CD4-positive, alpha-beta T cell treated with Interleukin-4 for 4 hours (primary cell): ENCODE results near the gene AHNAK2.

Experiments
- DNase-seq: peaks from one replicate; pipeline ENCODE4 v3.0.0-alpha.2; 2020

Gene AHNAK2

GRCh38 chr14:104936361-104937155 lies 41.6 kb downstream of the AHNAK2 start:
- no peak for DNase-seq

- no peak for DNase-seq
These were observed 42.2 kb downstream of the AHNAK2 start for GRCh38 chr14:104935955-104936354.

GRCh38 chr14:104935026-104935650 lies 43.0 kb downstream of the AHNAK2 start:
- no peak for DNase-seq

DNA sequence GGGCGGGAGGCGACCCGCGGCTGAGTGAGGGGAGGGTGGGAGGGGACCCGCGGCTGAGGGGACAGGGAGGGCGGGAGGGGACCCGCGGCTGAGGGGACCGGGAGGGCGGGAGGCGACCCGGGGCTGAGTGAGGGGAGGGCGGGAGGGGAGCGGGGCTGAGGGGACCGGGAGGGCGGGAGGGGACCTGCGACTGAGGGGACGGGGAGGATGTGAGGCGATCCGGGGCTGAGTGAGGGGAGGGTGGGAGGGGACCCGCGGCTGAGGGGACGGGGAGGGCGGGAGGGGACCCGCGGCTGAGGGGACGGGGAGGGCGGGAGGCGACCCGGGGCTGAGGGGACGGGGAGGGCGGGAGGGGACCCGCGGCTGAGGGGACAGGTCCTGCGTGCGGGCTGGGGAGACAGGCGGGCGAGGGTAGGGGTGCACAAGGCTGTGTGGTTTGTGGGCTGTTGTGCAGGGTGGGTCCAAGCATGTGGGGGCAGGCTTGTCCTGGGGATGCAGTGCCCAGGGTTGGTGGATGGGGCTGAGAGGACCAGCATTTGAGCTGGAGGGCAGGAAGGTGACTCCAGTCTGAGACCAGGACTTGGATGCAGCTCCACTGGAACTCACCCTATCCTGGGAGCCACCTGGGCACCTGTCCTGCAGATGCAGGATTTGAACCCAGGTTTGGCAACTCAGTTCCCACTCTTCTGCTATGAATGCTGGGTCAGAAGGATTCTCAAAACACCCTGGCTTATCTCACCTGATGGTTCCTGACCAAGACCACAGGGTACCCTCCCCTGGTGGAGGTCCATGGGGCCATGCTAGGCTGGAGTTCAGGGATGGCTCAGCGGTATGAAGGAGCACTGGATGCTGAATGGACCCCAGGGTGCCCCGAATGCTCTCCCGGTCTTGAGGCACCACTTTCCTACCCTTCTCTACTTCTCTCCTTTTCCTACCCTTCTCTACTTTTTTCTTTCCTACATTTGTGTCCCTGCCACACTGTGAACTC lies 44.1 kb downstream of the AHNAK2 start:
- no peak for DNase-seq

- peak; percentile 70 for DNase-seq
These were observed 45.2 kb downstream of the AHNAK2 start for GRCh38 chr14:104932676-104933631.

DNA sequence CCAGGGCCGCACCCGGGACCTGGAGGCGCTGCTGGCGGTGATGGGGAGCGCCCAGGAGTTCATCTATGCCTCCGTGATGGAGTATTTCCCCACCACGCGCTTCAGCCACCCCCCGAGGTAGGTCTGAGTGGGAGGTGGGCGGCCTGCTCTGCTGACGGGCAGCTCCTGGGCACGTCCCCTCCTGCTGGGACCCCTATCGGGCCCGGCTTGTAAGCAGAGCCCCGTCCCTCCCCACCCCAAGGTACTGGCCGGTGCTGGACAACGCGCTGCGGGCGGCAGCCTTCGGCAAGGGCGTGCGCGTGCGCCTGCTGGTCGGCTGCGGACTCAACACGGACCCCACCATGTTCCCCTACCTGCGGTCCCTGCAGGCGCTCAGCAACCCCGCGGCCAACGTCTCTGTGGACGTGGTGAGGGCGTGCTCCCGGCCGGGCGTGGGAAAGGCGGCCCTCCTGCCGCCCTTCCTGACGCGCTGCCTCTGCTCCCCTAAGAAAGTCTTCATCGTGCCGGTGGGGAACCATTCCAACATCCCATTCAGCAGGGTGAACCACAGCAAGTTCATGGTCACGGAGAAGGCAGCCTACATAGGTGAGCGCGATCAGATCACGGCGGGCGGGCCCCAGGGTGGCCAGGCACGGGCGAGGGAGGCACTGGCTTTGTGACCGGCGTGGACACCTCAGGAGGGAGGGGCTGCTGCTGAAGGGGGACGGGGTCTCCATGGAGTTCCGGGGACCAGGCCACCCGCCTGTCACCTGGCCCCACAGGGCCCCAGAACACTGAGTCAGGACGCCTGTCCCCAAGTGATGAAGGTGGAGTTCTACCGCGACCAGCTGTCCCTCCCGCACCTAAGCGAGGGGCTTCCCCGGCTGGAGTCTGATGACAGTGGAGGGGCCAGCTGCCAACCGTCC lies 46.2 kb downstream of the AHNAK2 start:
- no peak for DNase-seq

GRCh38 chr14:104931304-104931770 lies 46.8 kb downstream of the AHNAK2 start:
- DNase-seq, result no peak

DNA sequence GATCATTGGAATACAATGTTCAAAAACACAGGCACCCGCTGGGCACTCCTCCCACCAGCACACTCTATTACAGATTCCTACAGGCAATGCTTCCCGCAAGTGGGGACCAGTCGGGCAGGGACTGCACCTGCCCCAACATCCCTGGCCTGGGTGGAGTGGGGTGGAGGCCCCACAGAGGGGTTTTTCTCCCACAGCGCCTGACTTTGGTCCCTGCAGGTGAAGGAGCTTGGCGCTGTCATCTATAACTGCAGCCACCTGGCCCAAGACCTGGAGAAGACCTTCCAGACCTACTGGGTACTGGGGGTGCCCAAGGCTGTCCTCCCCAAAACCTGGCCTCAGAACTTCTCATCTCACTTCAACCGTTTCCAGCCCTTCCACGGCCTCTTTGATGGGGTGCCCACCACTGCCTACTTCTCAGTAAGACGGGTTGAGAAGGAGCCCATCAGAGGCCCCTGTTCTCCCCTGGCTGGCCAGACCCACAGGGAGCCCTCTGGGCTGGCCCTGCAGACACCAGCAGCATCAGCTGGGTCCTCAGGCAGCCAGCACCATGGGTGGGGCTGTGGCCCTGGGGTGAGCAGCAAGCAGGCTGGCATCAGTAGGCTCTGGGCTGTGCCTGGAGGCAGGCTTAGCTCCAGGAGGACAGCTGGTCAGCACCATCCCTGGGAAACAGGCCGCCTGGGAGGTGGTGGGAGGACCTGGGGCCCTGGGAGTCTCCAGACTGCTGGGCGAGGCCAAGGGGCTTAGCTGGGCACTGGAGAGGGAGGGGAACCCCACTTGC lies 47.5 kb downstream of the AHNAK2 start:
- no peak for DNase-seq

DNA sequence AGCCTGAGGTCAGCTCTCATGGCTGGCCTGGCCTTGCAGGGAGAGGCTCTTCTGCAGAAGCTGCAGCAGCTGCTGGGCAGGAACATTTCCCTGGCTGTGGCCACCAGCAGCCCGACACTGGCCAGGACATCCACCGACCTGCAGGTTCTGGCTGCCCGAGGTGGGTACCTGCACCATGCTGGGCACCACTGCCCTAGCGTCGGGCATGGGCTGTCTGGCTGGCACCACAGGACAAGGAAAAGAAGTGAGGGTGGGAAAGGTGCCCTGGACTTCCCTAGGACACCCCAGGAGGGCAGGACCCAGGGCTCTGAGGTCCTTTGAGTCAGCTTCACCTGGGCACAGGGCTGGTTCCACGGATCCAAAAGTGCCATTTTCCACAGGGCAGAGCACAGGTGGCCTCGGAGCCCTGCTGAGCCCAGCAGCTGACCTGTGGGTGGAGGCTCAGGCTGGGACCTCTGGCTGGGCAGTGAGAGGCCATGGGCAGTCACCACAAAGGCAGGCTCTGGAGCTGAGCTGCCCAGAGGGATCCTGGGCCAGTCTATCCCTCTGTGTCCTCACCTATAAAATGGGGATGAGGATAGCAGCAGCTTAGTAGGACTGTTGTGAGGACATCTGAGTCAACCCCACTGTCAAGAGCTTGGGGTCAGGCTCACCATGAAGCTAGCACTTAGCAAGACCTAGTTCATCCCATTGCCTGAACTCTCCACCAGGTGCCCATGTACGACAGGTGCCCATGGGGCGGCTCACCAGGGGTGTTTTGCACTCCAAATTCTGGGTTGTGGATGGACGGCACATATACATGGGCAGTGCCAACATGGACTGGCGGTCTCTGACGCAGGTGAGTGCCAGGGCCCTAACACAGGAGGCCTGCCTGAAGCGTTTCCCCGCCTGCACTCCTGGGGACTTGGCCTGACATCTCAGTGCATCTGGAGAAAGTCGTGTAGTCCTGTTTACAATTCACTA lies 48.6 kb downstream of the AHNAK2 start:
- DNase-seq, result no peak

- DNase-seq, result no peak
These were observed 49.6 kb downstream of the AHNAK2 start for GRCh38 chr14:104928391-104929133.

DNA sequence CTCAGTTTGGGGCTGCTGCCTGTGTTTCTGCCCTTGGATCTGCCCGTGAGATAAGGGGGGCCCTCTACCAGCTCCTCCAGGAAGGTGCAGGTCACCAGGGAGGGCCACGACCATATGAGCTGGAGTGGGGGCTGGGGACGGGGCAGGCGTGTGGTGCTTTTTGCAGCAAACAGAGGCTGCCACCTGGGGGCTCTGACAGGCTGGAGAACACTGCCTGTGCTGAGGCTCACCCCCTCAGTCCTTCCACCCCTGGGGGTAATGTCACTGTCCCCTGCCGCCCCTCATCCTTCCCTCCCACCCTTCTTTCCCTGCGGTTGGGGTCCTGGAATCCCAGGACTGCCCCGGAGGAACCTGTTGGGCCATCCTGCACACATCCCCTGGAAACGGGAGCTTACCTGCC lies 50.3 kb downstream of the AHNAK2 start:
- no peak for DNase-seq

GRCh38 chr14:104927432-104927816 lies 50.8 kb downstream of the AHNAK2 start:
- no peak for DNase-seq

DNA sequence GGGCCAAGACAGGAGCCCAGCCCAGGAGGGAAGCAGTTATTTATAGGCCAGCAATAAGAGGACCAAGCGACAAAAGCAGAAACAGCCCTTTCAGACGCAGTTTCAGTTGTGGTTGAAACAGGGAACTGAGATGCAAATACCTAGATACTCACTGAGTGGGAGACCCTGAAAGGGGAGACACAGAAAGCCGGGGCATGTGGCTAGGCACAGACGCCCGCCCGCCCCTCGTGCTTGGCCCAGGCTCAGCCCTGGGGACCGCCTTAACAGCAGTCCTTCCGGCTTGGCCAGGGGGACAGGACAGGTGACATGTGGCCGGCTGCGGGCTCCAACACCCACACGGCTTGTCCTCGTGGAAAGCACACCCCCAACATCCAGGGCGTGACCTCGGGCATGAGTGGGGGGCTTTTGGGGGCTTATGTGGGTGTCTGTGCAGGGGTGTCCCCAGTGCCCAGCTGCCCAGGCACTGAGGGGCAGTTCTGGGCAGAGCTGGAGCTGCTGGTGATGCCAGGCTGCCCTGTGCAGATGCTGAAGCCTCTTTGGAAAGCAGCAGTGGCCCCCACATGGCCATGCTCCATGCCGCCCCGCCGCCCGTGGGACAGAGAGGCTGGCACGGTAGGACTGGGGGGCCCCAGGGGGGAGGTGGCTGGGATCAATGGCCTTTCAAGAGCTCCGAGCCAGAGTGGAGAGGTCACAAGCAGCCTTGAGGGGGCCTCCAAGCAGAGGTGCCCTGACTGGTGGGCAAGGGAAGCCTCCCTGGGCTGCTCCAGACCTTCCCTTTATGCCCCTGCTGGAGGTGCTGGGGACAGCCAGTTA lies 51.3 kb downstream of the AHNAK2 start:
- DNase-seq, result no peak

DNA sequence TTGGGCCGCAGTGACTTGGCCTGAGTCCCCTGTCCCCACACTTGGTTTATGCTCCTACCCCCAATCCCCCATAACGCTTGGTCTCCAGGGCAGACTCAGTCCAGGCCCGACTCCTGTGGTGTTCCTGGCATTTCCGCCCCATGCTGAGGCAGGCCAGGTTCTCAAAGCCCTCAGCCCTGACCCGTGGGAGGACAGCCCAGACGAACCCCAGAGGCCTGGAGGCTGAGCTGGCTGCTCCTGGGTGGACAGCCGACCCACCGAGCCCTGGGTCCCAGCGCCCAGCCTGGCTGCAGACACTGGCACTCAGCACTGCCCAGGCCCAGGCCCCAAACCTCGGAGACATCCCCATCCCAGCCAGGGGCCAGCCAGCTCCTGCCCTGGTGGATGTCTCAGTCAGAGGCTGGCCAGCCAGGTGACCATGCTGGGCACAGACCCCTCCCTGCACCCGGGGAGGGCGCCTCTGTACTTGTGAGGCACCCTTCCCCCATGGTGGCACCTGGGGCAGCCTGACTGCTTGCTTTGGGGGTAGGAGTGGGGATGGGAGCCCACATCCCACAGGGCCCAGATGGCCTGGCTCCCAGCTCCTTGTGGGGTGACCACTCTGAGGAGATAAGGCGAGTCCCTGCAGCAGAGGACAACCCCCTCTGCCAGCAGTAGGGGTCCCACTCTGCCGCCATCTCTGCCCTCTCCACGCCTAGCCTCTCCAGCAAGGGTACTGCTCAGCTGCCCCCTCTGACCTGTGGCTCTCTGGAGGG lies 52.1 kb downstream of the AHNAK2 start:
- no peak for DNase-seq

GRCh38 chr14:104925214-104925854 lies 52.8 kb downstream of the AHNAK2 start:
- no peak for DNase-seq
